MM.1S (cell line): ENCODE results near the gene FAM118A.

ENCODE experiments used
- DNase-seq: peaks from one replicate; pipeline ENCODE4 v3.0.0-alpha.2; 2015
- H2AFZ ChIP-seq: fragments of 300-600 bp; sonication (generic); 2 replicates; pipeline ENCODE4 v1.6.0; 2016; ENCODE audit warnings: antibody characterized with exemption, low read length
- H3F3A ChIP-seq: fragments of 300-600 bp; sonication (generic); 2 replicates; pipeline ENCODE4 v1.6.1; 2016; ENCODE audit warnings: mild to moderate bottlenecking, antibody characterized with exemption, low read length, moderate library complexity, mixed read lengths; ENCODE audit not compliant: insufficient read depth
- H3K27ac ChIP-seq: fragments of 300-600 bp; sonication (generic); 2 replicates; pipeline ENCODE4 v1.5.1; 2016; ENCODE audit warnings: mild to moderate bottlenecking, low read length
- H3K27me3 ChIP-seq: fragments of 300-600 bp; sonication (generic); replicated peaks from 2 replicates; pipeline ENCODE4 v1.6.0; 2016; ENCODE audit warnings: low read length; ENCODE audit not compliant: insufficient read depth
- H3K36me3 ChIP-seq: fragments of 300-600 bp; sonication (generic); replicated peaks from 2 replicates; pipeline ENCODE4 v1.6.1; 2016; ENCODE audit warnings: mild to moderate bottlenecking, low read length, mixed read lengths; ENCODE audit not compliant: insufficient read depth
- H3K4me1 ChIP-seq: fragments of 300-600 bp; sonication (generic); 2 replicates; pipeline ENCODE4 v1.6.1; 2016; ENCODE audit warnings: low read length, mixed read lengths
- H3K4me2 ChIP-seq: fragments of 300-600 bp; sonication (generic); 2 replicates; pipeline ENCODE4 v1.6.0; 2016; ENCODE audit warnings: low read depth, low read length
- H3K4me3 ChIP-seq: fragments of 300-600 bp; sonication (generic); 2 replicates; pipeline ENCODE4 v1.5.1; 2016; ENCODE audit warnings: low read length, mixed read lengths
- H3K79me2 ChIP-seq: fragments of 300-600 bp; sonication (generic); 2 replicates; pipeline ENCODE4 v1.6.1; 2016; ENCODE audit warnings: mixed run types, low read length, mixed read lengths
- H3K9ac ChIP-seq: fragments of 300-600 bp; sonication (generic); 2 replicates; pipeline ENCODE4 v1.6.1; 2016; ENCODE audit warnings: low read length, mixed read lengths
- H3K9me2 ChIP-seq: fragments of 300-600 bp; sonication (generic); replicated peaks from 2 replicates; pipeline ENCODE4 v1.6.1; 2016; ENCODE audit warnings: mild to moderate bottlenecking, low read length, mixed read lengths; ENCODE audit not compliant: insufficient read depth
- H3K9me3 ChIP-seq: fragments of 300-600 bp; sonication (generic); replicated peaks from 2 replicates; pipeline ENCODE4 v1.6.1; 2016; ENCODE audit warnings: mild to moderate bottlenecking, low read length, mixed read lengths; ENCODE audit not compliant: insufficient read depth
- H4K20me1 ChIP-seq: fragments of 300-600 bp; sonication (generic); 2 replicates; pipeline ENCODE4 v1.6.1; 2016; ENCODE audit warnings: mild to moderate bottlenecking, low read length, moderate library complexity, mixed read lengths; ENCODE audit not compliant: insufficient read depth
- CTCF ChIP-seq: fragments of 300-600 bp; sonication (generic); IDR thresholded peaks from 2 replicates; pipeline ENCODE4 v1.5.1; 2016; ENCODE audit warnings: antibody characterized with exemption, low read length, mixed read lengths
- EZH2 ChIP-seq: fragments of 300-600 bp; sonication (generic); optimal IDR thresholded peaks from 2 replicates; pipeline ENCODE3; 2017; ENCODE audit warnings: low read depth, mild to moderate bottlenecking, antibody characterized with exemption, low read length, mixed read lengths
- EZH2phosphoT487 ChIP-seq: fragments of 300-600 bp; sonication (generic); IDR thresholded peaks from 2 replicates; pipeline ENCODE4 v1.6.1; 2018; ENCODE audit warnings: antibody characterized with exemption, low read length

Gene FAM118A

DNA sequence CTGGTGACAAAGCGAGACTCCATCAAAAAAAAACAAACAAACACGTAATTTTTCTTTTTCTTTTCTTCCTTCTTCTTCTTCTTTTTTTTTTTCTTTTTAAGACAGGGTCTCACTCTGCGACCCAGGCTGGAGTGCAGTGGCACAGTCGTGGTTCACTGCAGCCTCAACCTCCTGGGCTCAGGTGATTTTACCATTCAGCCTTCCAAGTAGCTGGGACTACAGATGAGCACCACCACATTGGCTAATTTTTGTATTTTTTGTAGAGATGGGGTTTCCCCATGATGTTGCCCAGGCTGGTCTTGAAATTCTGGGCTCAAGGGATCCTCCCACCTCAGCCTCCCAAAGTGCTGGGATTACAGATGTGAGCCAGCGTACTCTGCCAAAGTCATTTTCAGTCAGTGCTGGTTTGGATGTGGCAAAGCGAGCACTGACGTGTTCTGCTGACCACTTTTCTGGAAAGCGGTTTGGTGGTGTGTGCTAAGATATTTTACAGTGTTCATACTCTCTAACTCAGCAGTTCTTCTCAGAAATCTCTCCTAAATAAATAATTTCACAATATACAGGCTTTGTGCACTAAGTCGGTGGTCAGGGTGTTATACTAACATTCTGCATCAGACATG lies 10.7 kb downstream of the FAM118A start:
- Histone ChIP-seq H3K27ac (no peak overlapping the region), H2AFZ (no peak overlapping the region), H3K4me3 (no peak overlapping the region)

GRCh38 chr22:45321827-45322226 lies 12.1 kb downstream of the FAM118A start:
- peaks cover 41% of the 10 kb centered on the region for H3K79me2 ChIP-seq

More for the DNA sequence above, 10.7 kb downstream of the FAM118A start:
- no peak for DNase-seq
- H3K4me2 ChIP-seq: no peak overlapping the region
- no peaks in the 10 kb centered on the region for H3K27me3 ChIP-seq
- H3K9me3 ChIP-seq: no peaks in the 10 kb centered on the region
- no peaks in the 10 kb centered on the region for H3K36me3 ChIP-seq
- no peaks in the 10 kb centered on the region for H3F3A ChIP-seq
- TF ChIP-seq CTCF: no peak
- TF ChIP-seq EZH2phosphoT487: no peak
- no peak for TF ChIP-seq EZH2
- no peaks in the 10 kb centered on the region for H4K20me1 ChIP-seq
- peaks cover 6% of the 10 kb centered on the region; the same call in 1 of the 2 replicates for H3K4me1 ChIP-seq
- peaks cover 52% of the 10 kb centered on the region for H3K79me2 ChIP-seq
- no peaks in the 10 kb centered on the region for H3K9me2 ChIP-seq
- no peak overlapping the region for H3K9ac ChIP-seq

DNA sequence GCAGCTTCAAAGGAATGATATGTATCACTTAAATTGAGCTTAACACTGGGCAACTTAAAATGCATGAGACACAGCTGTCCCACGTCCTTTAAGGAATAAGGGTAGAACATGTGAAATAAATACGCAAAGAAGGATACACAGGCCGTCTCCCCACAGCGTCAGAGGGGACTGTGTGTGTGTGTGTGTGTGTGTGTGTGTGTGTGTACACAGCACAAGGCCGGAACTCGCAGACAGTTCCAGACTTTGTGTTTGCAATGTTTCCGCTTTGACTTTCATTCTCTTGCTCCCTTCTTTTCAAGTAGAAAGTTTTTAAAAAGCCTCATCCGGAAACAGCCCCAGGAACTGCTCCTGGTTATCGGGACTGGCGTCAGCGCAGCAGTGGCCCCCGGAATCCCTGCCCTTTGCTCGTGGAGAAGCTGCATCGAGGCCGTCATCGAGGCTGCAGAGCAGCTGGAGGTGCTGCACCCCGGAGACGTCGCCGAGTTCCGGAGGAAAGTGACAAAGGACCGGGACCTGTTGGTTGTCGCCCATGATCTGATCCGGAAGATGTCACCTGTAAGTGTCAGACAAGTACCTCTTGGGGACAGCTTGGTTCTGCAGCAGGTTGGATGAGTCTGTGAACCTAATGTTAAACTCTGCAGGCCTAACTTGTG lies 13.3 kb downstream of the FAM118A start:
- H3K36me3 ChIP-seq: no peaks in the 10 kb centered on the region
- H3K9ac ChIP-seq: no peak overlapping the region
- no peak overlapping the region for H3K4me3 ChIP-seq
- H3K27me3 ChIP-seq: no peaks in the 10 kb centered on the region
- no peak overlapping the region for H3K27ac ChIP-seq
- H3K4me2 ChIP-seq: no peak overlapping the region
- peaks cover 29% of the 10 kb centered on the region for H3K79me2 ChIP-seq
- 0 out of 2 replicates have a peak, but pooled peaks cover under 1% of the 10 kb centered on the region for H3K4me1 ChIP-seq
- no peaks in the 10 kb centered on the region for H3K9me3 ChIP-seq
- no peaks in the 10 kb centered on the region for H3K9me2 ChIP-seq
- H3F3A ChIP-seq: no peaks in the 10 kb centered on the region
- no peaks in the 10 kb centered on the region for H4K20me1 ChIP-seq
- DNase-seq: no peak
- H2AFZ ChIP-seq: no peak overlapping the region
- TF ChIP-seq EZH2phosphoT487: no peak
- TF ChIP-seq CTCF: no peak
- TF ChIP-seq EZH2: no peak

More at GRCh38 chr22:45321827-45322226, 12.1 kb downstream of the FAM118A start:
- Histone ChIP-seq H3K27me3 (no peaks in the 10 kb centered on the region), H3K9ac (no peak overlapping the region), H3K4me2 (no peak overlapping the region), H3K27ac (no peak overlapping the region), H2AFZ (no peak overlapping the region), H3K9me2 (no peaks in the 10 kb centered on the region), H3K36me3 (no peaks in the 10 kb centered on the region), H3F3A (no peaks in the 10 kb centered on the region), H4K20me1 (no peaks in the 10 kb centered on the region), H3K4me3 (no peak overlapping the region), H3K9me3 (no peaks in the 10 kb centered on the region), H3K4me1 (peaks cover 6% of the 10 kb centered on the region; the same call in 1 of the 2 replicates)
- TF ChIP-seq EZH2phosphoT487 (no peak), EZH2 (no peak), CTCF (no peak)
- DNase-seq: no peak
